ENCODE data around the gene PHACTR3. TPM values are rescaled to one million over a fixed set of nuclear protein-coding genes. Genes with fewer than 3 reads are reported as not detected.

The PHACTR3 gene
- total and polyA plus RNA-seq, 2 experiments from 2014 or later: 0.45 to 0.61 TPM

GRCh38 chr20:59668926-59669850, 64.8 kb downstream of the PHACTR3 start (continued):
- TF ChIP-seq REST (IDR thresholded peaks at IDR 0.05; ENCODE audit: unreplicated experiment): no peak
- no peak for TF ChIP-seq ZNF462 (CRISPR knock-in tag; IDR thresholded peaks at IDR 0.05)
- no peak for TF ChIP-seq CREB1 (CRISPR knock-in tag; IDR thresholded peaks at IDR 0.05; ENCODE audit: low read depth)
